WI38 (cell line): Measurements from ENCODE around the gene ADTRP.

ENCODE experiments used
- H3K4me3 ChIP-seq: 2 replicates; pipeline ENCODE4 v1.5.1; 2011; ENCODE audit warnings: low read depth, mild to moderate bottlenecking, control low read depth, low read length
- TF ChIP-seq, protein P1 (sequence below): IDR thresholded peaks from 2 replicates; pipeline ENCODE4 v1.5.1; 2012; ENCODE audit warnings: low read depth, mild to moderate bottlenecking, control low read depth, low read length

ADTRP gene

DNA sequence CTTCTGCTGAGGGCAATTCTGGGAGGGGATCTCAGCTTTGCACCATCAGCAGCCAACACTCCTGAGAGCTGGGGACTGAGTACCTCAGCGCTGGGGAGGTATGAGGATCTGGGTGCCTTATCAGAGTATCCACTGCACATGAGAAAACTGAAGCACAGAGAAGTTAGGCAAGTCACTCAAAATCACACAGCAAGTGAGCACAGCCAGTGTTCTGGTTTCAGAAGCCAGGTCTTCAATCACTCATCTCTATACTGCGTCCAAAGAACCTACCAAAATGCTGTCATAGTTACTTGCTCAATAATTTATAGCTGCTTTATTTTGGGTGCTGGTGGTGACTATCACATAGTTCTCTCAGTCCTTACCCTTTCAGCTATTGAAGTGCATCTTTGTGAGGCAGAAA, 5.0 kb downstream of the ADTRP start:
- TF ChIP-seq, protein P1, sequence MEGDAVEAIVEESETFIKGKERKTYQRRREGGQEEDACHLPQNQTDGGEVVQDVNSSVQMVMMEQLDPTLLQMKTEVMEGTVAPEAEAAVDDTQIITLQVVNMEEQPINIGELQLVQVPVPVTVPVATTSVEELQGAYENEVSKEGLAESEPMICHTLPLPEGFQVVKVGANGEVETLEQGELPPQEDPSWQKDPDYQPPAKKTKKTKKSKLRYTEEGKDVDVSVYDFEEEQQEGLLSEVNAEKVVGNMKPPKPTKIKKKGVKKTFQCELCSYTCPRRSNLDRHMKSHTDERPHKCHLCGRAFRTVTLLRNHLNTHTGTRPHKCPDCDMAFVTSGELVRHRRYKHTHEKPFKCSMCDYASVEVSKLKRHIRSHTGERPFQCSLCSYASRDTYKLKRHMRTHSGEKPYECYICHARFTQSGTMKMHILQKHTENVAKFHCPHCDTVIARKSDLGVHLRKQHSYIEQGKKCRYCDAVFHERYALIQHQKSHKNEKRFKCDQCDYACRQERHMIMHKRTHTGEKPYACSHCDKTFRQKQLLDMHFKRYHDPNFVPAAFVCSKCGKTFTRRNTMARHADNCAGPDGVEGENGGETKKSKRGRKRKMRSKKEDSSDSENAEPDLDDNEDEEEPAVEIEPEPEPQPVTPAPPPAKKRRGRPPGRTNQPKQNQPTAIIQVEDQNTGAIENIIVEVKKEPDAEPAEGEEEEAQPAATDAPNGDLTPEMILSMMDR, result no peak

GRCh38 chr6:11773013-11773412, 5.6 kb downstream of the ADTRP start:
- no peak overlapping the region for H3K4me3 ChIP-seq
- TF ChIP-seq, protein P1, result no peak

More for the DNA sequence above, 5.0 kb downstream of the ADTRP start:
- no peak overlapping the region for H3K4me3 ChIP-seq

DNA sequence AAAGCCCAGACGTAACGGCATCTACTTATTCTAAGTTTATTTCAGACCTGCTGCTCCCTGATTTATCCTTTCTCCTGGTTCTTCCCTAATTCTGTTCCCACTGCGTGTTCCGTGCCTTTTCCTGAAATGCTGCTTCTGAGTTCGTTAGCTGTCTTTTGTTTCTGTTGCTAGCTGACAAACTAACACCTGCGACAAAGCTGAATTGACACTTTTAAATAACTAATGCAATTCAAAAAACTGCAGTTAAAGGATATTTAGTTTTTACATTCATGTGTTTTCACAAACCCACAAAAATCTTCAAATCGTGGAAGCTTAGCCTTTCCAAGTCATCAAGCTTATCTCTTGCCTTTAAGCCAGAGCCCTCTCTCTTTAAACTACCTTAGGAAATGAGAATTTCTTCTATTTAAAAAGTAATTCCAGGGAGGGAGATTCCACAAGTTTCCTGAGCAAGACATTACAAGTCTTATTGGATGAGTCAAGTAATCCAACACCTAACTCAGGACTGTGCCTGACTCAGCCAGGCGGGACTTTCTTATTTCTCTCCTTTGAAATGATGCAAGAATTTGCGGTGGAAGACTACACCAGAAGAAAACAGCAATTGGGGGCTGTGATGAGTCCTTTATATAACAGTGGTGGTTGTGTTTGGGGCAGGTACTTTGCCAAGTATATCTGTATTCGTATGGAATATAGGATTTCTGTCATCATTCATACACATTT, 6.3 kb downstream of the ADTRP start:
- TF ChIP-seq, protein P1, result no peak
- no peak overlapping the region for H3K4me3 ChIP-seq

DNA sequence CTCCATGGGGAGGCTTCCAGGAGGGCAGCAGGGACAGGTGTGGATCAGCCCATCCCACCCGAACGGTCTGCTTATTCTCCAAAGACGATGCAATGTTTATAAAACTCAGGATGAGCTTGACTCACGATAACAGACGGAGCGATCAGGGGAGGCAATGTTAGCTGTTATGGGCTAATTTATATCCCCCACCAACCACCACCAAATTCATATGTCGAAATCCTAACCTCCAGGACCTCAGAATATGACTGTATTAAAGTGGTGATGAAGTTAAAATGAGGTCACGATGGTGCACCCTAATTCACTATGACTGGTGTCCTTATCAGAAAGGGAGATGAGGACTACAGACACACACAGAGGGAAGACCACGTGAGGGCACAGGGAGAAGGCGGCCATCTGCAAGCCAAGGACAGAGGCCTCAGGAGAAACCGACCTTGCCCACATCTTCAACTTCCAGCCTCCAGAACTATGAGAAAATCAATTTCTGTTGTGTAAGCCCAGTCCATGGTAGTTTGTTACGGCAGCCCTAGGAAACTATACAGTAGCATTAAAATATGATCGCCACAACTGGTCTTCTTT, 7.0 kb downstream of the ADTRP start:
- no peak overlapping the region for H3K4me3 ChIP-seq
- TF ChIP-seq, protein P1, result no peak

DNA sequence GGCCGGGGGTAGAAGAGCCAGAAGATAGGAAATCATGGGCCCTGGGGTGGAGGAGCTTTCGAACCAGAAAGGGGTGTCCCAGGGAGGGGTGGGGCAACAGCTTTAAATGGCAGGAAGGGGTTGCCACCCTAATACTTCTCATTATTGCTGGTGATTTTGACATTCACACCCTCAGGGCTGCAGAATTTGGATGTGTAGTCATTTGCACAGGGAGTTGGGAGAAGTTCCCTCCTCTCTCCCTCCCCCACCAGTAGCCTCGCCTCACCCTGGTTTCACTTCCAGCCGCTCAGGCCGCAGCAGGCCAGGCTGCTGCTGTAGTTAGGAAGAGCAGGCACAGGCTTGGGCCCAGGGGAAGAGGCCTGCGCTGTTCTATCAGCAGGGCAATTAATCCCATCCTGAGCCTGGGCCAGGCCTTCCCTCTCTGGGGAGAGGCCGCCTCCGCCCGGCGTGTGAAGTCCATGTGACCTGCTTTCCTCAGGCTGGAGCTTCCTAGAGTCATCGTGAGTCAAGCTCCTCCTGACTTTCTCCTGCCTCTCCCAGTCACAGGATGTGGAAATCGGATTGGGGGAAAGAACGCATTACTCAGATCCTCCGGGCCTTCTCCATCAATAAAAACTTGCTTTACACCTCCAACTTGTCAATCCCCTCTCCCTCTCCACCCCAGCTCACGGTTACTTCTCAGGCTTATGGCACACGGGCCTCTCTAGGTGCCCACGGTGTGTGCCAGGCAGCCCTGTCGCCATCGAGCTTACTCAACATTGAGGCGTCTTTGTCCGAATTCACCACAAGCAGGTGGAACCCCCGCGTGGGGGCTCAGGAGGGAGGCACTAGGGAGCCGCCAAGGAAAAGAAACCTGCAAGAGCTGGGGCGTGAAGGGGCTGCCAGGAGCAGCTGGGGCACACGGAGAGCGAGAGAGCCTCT, 7.8 kb downstream of the ADTRP start:
- TF ChIP-seq, protein P1, result no peak
- H3K4me3 ChIP-seq, result peak overlapping the region; percentile 19

DNA sequence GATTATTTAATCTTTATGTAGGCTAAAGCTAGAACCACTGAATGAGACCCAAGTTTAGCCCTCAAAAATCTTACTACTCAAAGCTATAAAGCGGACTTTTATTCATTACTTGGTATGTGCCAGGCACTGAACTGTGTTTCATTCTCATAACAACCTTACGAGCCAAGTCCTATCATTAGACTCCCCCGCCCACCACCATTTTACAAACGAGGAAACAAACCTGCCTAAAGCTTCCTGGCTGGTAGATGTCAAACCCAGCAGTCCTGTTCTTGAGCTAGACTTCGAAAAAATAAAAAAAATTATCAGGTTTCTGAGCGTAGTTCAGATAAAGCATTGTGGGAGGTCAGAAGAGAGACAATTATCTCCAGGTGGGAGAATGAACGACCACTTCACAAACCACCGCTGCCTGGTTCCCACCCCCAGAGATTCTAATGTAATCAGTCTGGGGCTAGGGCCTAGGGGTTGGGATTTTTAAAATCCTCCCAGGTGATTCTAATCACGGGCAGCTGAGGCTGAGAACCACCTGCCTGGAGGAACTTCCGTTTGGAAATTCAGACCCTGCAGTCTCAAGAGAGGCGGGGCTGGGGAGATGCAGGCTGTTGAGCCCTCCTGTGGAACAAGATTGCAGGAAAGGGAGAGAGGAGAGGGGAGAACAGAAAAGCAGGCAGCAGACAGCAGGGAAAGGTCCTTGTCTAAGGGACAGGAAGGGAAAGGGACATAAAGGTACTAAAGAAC, 8.6 kb downstream of the ADTRP start:
- H3K4me3 ChIP-seq, result peak overlapping the region; percentile 19; the same call in 1 of the 2 replicates
- TF ChIP-seq, protein P1, result no peak
